ENCODE data around the gene FBLIM1.

Gene FBLIM1, protein sequence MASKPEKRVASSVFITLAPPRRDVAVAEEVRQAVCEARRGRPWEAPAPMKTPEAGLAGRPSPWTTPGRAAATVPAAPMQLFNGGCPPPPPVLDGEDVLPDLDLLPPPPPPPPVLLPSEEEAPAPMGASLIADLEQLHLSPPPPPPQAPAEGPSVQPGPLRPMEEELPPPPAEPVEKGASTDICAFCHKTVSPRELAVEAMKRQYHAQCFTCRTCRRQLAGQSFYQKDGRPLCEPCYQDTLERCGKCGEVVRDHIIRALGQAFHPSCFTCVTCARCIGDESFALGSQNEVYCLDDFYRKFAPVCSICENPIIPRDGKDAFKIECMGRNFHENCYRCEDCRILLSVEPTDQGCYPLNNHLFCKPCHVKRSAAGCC

DNA sequence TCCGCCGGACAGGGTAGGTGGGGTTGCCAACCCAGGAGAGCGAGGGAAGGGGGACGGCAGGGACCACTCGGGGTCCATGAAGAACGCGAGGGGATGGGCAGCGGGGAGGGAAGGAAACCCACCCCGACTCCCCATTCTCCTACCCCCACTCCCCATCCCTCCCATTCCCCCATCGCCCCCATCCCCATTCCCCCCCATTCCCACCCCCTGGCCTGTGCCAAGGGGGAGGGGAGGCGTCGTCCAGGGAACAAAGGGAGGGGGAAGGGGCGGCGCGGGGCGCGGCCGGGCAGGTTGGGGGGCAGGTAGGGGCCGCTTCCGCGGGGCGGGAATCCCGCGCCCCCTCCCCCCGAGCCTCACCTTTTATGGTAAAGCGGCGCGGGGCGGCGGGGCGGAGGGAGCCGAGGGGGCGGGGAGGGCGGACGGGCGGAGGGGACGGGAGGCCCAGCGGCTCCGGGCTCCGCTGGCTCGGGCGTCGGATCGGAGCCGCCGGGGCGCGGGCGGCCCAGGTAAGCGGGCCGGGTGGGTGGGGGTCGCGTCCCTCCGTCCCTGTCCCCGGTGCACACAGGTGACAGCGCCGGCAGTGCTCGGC, at the start of gene FBLIM1:
Gene FBLIM1, plus strand, starts transcription at position 453 of the 589 bp plus-strand sequence. CDS start 6,189 bp downstream, outside the sequence.
- no peak for DNase-seq

- no peak for DNase-seq
These were observed 49.4 kb upstream of the FBLIM1 start for GRCh38 chr1:15709226-15709625.

DNA sequence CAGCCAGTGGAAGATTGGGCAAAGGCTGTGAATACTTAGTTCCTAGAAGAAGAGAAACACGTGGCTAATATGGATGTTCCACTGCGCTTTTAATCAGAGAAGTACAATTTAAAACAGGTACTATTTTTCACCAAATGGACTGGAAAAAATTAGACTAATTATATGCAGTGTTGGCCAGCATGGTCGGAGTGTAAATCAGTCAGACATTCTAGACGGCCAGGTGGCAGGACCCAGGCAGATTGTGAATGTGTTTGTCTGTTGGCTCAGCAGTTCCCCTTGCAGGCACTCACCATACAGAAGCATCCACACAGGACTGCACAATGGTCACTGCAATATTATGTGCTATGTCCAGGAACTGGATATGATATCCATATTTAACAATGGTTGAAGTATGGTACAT, 46.4 kb upstream of the FBLIM1 start:
- DNase-seq, result no peak

DNA sequence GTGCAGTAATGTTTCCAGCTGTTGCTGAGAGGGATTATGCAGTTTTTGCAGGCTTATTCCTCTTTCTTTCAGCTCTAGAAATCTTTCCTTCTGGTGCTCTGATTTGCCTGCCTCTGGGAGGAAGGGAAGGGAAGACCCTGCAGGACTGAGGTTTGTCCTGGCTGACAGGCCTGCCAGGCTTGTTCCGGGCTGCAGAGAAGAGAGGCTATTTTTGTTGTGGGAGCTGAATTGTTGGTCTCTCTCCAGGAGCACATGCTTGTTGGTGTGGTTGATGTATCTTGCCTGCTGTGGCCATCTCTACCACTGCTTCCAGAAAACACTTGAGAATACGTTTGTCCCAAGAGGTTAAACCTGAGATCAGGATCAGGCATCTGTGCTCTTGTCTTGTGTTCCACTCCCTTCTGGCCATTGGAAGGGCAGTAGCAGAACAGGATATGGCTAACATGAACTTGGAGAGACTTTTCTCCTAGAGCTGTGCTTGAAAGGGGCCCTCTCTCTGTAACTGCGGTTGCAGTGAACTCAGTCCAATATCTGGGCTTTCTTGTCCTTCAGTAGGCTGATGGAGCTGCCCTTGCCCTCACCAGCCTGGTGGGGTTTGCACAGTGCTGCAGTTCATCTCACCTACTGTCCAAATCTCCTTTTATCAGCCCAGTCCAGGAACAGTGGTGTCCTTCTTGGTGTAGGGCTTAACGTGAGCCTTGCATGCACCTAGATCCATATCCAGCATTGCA, 44.0 kb upstream of the FBLIM1 start:
- DNase-seq, result no peak

GRCh38 chr1:15717418-15718125, 41.0 kb upstream of the FBLIM1 start:
- DNase-seq, result no peak

DNA sequence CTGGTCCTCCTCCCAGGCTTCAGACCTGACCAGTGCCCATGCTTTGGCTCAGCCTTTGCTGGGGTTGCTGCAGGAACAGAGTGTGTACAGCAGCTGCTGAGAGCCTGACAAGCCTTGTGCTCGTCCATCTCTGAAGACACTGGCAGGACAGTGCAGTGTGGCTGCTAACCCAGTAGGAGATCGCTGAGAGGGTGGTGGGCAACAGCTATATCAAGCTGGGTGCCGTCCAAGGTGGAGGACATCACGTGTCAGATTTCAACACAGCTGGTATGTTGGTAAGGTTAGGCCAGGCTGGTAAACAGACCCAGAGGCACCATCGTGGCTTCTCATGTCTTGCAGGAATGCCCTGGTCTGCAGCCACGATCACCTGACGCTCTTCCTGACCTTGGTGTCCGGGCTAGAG, 40.4 kb upstream of the FBLIM1 start:
- no peak for DNase-seq

- DNase-seq, result no peak
These were observed 39.0 kb upstream of the FBLIM1 start for GRCh38 chr1:15719381-15720120.

GRCh38 chr1:15720861-15721260, 37.7 kb upstream of the FBLIM1 start:
- no peak for DNase-seq

DNA sequence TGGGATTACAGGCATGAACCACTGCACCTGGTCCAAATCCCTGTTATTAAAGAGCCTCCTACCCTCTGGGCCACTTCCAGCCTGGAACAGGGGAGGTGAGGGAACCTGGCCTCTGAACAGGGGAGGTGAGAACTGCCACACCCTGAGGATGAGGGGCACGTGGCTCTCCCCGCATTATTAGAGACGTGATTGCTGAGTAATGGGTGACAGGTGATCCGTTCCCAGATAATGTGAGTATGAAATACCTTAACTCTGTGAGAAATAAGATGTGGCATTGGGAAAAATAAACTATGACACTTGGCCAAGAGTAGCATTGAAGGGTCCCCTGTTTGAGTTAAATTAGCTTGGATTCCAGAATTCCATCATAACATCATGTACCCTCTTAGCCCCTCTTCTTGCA, 36.2 kb upstream of the FBLIM1 start:
- no peak for DNase-seq

DNA sequence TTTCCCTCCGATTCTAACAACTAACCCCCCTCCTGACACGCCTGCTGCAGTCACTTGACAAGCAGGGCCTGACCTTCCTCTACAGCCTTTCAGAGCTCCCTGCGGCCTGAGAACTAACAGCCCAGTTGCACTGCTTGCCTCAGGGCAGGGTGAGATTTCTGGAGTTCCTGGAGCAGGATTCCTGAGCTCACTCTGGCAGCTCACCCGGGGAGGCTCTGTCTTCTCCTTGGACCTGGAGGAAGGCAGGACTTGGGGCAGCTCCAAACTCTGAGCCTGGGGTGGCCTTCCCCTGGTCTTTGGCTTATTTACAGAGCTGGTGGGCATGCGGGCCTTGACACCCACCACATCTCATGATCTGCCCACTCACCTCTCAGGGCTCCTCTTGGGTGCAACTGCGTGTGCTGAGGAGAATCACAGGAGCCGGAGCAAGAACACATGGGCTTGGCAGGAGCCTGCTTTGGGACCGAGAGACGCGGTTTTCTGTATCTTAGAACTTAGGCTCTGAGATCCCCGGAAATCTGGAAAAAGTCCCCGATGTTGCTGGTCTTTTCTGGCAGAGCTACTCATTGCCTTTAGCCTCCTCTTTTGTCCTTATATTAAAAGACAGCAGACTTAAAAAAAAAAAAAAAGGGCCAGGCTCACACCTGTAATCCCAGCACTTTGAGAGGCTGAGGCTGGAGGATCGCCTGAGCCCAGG, 35.6 kb upstream of the FBLIM1 start:
- DNase-seq, result no peak

- DNase-seq, result no peak
These were observed 34.9 kb upstream of the FBLIM1 start for GRCh38 chr1:15723631-15724246.

GRCh38 chr1:15724949-15725880, 33.4 kb upstream of the FBLIM1 start:
- no peak for DNase-seq

DNA sequence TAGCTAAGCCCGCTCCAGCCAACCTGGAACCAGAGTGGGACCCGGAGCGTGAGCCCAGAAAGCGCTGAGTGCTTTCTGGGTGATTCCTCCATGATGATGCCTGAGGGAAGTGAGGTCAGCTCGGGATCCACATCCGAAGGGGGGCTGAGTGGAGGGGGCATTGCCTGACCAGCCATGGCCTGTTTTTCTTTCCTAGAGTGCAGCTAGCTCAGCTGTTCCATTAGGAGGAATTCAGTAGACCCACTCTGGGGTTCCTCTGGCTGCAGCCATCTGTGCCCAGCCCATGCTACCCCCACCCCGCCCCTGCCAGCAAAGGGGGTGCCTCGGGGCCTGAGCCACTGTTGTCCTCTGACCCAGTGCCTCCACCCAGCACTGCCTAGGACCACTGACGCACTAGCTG, 32.1 kb upstream of the FBLIM1 start:
- DNase-seq, result no peak

- no peak for DNase-seq
These were observed 31.6 kb upstream of the FBLIM1 start for GRCh38 chr1:15727021-15727420.

DNA sequence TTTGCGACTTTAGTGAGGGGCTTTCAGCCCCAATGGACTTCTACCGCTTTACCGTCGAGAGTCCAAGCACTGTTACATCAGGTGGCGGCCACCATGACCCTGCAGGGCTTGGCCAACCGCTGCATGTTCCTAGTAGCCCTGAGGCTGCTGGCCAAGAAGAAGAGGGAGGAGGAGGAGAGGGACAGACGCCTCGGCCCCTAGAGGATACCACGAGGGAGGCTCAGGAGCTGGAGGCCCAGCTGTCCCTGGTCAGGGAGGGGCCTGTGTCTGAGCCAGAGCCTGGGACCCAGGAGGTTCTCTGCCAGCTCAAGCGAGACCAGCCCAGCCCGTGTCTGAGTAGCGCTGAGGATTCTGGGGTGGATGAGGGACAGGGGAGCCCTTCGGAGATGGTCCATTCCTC, 31.2 kb upstream of the FBLIM1 start:
- DNase-seq, result no peak

GRCh38 chr1:15727866-15728534, 30.6 kb upstream of the FBLIM1 start:
- no peak for DNase-seq

GRCh38 chr1:15728937-15729657, 29.5 kb upstream of the FBLIM1 start:
- no peak for DNase-seq

DNA sequence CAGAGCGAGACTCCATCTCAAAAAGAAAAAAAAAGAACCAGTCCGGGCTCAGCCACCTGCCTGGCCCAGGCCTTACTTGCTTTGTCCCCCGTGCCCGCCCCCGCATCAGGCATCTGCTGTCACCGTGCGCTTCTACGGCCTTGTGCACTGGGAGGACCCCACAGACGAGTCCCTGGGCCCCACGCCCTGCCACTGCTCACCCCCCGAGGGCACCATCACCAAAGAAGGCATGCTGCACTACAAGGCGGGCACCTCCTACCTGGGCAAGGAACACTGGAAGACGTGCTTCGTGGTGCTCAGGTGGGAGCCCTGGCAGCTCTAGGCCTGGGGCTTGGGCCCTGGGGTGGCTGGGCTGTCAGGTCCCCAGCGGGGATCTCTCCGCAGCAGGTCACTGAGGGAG, 28.2 kb upstream of the FBLIM1 start:
- no peak for DNase-seq

GRCh38 chr1:15730936-15731335, 27.7 kb upstream of the FBLIM1 start:
- no peak for DNase-seq
